ENCODE results near the gene WDHD1.
"Not testable (repeated sequence)": the region's sequence is repeated elsewhere in the genome, so short reads cannot be mapped to it uniquely, and the experiment has no call there.

Gene WDHD1

GRCh38 chr14:55048900-55049436, 22.1 kb upstream of the WDHD1 start:
- no peak for DNase-seq (ENCODE audit: low read depth, low spot score)

- DNase-seq (ENCODE audit: low read depth, low spot score) = no peak
Observed at GRCh38 chr14:55047301-55048053, 20.6 kb upstream of the WDHD1 start.

GRCh38 chr14:55045087-55045486, 18.2 kb upstream of the WDHD1 start:
- DNase-seq (ENCODE audit: low read depth, low spot score) = no peak

- no peak for DNase-seq (ENCODE audit: low read depth, low spot score)
Observed at GRCh38 chr14:55043528-55043927, 16.6 kb upstream of the WDHD1 start.

- no peak for DNase-seq (ENCODE audit: low read depth, low spot score)
Observed at GRCh38 chr14:55038708-55039107, 11.8 kb upstream of the WDHD1 start.

- not testable (repeated sequence) for DNase-seq (ENCODE audit: low read depth, low spot score)
Observed at GRCh38 chr14:55037995-55038394, 11.1 kb upstream of the WDHD1 start.

GRCh38 chr14:55031190-55031589, 4.3 kb upstream of the WDHD1 start:
- DNase-seq (ENCODE audit: low read depth, low spot score) = no peak

GRCh38 chr14:55028476-55028875, 1.6 kb upstream of the WDHD1 start:
- no peak for DNase-seq (ENCODE audit: low read depth, low spot score)

GRCh38 chr14:55028066-55028465, 1.2 kb upstream of the WDHD1 start:
- no peak for DNase-seq (ENCODE audit: low read depth, low spot score)

- DNase-seq (ENCODE audit: low read depth, low spot score) = no peak
Observed at GRCh38 chr14:55026441-55026792, 482 bp downstream of the WDHD1 start.

- DNase-seq (ENCODE audit: low read depth, low spot score) = no peak
Observed at GRCh38 chr14:55025948-55026347, 951 bp downstream of the WDHD1 start.

GRCh38 chr14:55024365-55024764, 2.5 kb downstream of the WDHD1 start:
- not testable (repeated sequence) for DNase-seq (ENCODE audit: low read depth, low spot score)

- no peak for DNase-seq (ENCODE audit: low read depth, low spot score)
Observed at GRCh38 chr14:55019968-55020554, 6.8 kb downstream of the WDHD1 start.

GRCh38 chr14:55015006-55015405, 11.9 kb downstream of the WDHD1 start:
- no peak for DNase-seq (ENCODE audit: low read depth, low spot score)

GRCh38 chr14:55005071-55005470, 21.8 kb downstream of the WDHD1 start:
- DNase-seq (ENCODE audit: low read depth, low spot score) = no peak

- no peak for DNase-seq (ENCODE audit: low read depth, low spot score)
Observed at GRCh38 chr14:55000381-55000780, 26.5 kb downstream of the WDHD1 start.

GRCh38 chr14:54985156-54985555, 41.7 kb downstream of the WDHD1 start:
- no peak for DNase-seq (ENCODE audit: low read depth, low spot score)

GRCh38 chr14:54981698-54982097, 45.2 kb downstream of the WDHD1 start:
- DNase-seq (ENCODE audit: low read depth, low spot score) = no peak

GRCh38 chr14:54979039-54979438, 47.9 kb downstream of the WDHD1 start:
- DNase-seq (ENCODE audit: low read depth, low spot score) = no peak

- DNase-seq (ENCODE audit: low read depth, low spot score) = no peak
Observed at GRCh38 chr14:54976316-54976715, 50.6 kb downstream of the WDHD1 start.

- DNase-seq (ENCODE audit: low read depth, low spot score) = no peak
Observed at GRCh38 chr14:54975856-54976255, 51.0 kb downstream of the WDHD1 start.

GRCh38 chr14:54974788-54975414, 52.0 kb downstream of the WDHD1 start:
- DNase-seq (ENCODE audit: low read depth, low spot score) = no peak

GRCh38 chr14:54967496-54967895, 59.4 kb downstream of the WDHD1 start:
- no peak for DNase-seq (ENCODE audit: low read depth, low spot score)

Data from brain pericyte (primary cell).